Measurements from ENCODE around the gene PTBP1.

GRCh38 chr19:803099-803561 lies 5.9 kb downstream of the PTBP1 start:
- TF ChIP-seq POLR2A (IDR thresholded peaks at IDR 0.05; ENCODE audit: low read depth, low read length) (no peak; the same call in 1 of the 2 replicates), TAF1 (IDR thresholded peaks at IDR 0.05; ENCODE audit: low read depth, low read length) (no peak), POLR2AphosphoS5 (IDR thresholded peaks at IDR 0.05; ENCODE audit: low read depth, low read length) (no peak)
